ENCODE data around the gene SNCAIP.

Gene SNCAIP

DNA sequence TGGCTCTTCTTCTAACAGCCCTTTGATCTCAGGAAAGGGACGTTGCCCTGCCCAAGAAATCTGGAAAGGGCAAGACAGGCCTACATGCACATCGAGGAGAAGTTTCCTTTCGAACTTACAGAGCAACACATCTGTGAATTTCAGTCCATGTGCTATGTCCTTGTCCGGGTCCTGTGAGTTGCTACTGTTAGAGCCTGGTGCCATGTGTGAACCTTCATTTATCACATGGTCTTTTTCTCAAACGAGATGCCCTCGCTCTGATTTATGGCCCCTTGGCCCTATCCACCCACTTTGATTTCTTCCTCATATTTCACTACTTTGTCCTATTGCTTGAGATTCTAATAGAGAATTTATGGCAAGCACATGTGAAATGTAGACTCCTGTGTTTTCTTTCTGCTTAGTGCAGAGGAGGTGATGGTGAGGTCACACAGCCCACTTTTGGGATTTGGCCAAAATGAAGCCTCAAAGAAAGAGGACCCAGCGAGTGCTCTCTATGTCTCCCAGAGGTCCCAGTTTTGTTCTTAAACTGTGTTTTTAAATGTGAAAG, 153.1 kb downstream of the SNCAIP start:
- TF ChIP-seq, protein P1, sequence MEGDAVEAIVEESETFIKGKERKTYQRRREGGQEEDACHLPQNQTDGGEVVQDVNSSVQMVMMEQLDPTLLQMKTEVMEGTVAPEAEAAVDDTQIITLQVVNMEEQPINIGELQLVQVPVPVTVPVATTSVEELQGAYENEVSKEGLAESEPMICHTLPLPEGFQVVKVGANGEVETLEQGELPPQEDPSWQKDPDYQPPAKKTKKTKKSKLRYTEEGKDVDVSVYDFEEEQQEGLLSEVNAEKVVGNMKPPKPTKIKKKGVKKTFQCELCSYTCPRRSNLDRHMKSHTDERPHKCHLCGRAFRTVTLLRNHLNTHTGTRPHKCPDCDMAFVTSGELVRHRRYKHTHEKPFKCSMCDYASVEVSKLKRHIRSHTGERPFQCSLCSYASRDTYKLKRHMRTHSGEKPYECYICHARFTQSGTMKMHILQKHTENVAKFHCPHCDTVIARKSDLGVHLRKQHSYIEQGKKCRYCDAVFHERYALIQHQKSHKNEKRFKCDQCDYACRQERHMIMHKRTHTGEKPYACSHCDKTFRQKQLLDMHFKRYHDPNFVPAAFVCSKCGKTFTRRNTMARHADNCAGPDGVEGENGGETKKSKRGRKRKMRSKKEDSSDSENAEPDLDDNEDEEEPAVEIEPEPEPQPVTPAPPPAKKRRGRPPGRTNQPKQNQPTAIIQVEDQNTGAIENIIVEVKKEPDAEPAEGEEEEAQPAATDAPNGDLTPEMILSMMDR (IDR thresholded peaks at IDR 0.05; ENCODE audit: control extremely low read depth, extremely low read depth, low read depth, missing control alignments): no peak
- ChIA-PET CTCF (no interaction called here), POLR2A (no interaction called here)
- DNase-seq (ENCODE audit: extremely low spot score): no peak

DNA sequence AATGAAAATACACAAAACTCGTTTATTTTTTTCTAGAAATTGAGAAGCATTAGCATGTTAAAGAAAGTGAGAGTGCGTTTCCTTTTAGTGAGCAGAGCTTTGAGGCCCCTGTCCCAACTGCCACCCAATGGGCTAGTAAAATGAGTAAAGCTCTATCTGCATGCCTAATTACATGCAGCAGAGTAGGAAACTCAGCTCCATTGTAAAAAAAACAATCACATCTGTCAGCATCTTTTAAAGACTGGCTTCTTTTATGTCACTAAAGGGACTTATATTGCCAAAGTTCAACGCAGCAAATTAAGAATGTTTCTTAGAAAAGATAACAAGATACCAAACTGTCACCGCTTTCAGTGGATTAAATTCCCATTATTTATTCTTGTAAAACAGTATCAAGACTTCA, 154.0 kb downstream of the SNCAIP start:
- TF ChIP-seq, protein P1 (IDR thresholded peaks at IDR 0.05; ENCODE audit: control extremely low read depth, extremely low read depth, low read depth, missing control alignments): no peak
- no peak for DNase-seq (ENCODE audit: extremely low spot score)
- POLR2A ChIA-PET: no interaction called here
- CTCF ChIA-PET: no interaction called here

DNA sequence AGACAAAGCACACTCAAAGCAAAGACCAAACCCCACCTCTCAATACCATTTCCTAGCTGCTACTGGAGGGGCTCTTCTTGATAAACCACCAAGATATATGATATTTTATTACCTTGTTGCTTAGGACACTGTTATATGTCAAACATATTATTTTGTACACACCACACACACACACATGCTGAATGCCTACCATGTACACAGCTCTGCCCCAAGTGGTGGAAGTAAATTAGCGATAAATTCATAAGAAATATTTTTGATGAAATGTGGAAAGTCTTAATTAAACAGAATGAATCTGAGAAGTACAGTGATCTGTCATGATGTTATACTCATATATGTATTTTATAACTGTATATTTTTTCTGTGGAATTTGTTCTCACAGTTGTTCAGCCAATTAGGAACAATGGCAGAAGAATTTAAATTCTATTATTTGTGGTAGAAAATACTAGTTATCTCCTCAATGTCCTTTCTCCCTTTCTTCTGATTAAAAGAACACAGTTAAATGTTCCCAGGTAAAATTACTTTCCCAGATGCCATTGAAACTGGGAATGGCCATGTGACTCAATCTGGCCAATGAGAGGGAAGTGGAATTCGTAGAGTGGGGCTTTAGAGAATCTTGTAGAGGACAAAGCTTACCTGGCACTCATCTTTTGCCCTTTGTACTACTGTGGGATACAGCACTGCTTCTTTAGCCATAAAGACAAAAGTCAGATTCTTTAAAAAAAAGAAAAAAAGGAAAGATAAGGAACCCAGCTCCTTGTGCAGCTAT, 156.5 kb downstream of the SNCAIP start:
- POLR2A ChIA-PET: no interaction called here
- TF ChIP-seq, protein P1 (IDR thresholded peaks at IDR 0.05; ENCODE audit: control extremely low read depth, extremely low read depth, low read depth, missing control alignments): no peak
- CTCF ChIA-PET: no interaction called here
- no peak for DNase-seq (ENCODE audit: extremely low spot score)

- ChIA-PET CTCF (no interaction called here), POLR2A (no interaction called here)
- DNase-seq (ENCODE audit: extremely low spot score): no peak
- TF ChIP-seq, protein P1 (IDR thresholded peaks at IDR 0.05; ENCODE audit: control extremely low read depth, extremely low read depth, low read depth, missing control alignments): no peak
These were observed 157.4 kb downstream of the SNCAIP start for GRCh38 chr5:122469384-122469919.

GRCh38 chr5:122470365-122470764, 158.3 kb downstream of the SNCAIP start:
- CTCF ChIA-PET: interaction anchor here (0.8 kb wide), 1 partner anchor 275 kb away, joined by 3 read pairs; no protein-coding TSS in a partner anchor
- DNase-seq (ENCODE audit: extremely low spot score): no peak
- TF ChIP-seq, protein P1 (IDR thresholded peaks at IDR 0.05; ENCODE audit: control extremely low read depth, extremely low read depth, low read depth, missing control alignments): no peak
- POLR2A ChIA-PET: no interaction called here

DNA sequence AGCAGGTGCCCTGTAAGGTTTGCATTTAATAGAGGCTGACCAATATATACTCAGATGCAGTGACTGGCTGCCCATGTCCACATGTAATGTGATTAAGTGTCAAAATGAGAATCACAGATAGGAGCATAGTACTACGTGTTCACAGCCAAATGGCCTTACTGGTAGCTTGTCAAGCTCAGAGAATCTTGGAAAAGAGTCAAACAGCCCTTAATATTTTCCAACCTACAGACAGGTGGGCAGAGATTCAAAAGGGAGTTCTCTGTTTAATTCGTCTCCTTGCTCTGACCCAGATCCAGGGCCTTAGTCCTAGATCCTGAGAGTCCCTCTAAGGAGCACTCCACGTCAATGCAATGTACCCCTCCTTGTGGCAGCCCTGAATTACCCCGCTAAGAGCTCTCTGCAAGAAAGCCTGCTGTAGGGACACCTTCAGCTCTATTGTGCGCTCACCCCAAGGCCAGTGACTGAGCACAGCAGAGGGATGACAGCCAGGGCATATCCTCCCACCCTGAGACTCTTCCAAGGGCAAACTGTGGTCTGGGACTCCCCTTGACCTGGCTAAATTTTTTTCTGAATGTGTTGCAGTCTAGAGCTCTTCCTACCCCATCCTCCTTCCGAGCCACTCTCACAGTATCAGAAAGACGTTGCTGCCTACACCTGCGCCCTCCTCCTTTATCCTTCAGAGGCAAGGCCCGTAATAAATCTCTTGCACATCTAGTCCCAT, 159.2 kb downstream of the SNCAIP start:
- ChIA-PET CTCF (interaction anchor here (0.8 kb wide), 1 partner anchor 276 kb away, joined by 3 read pairs; no protein-coding TSS in a partner anchor), POLR2A (no interaction called here)
- no peak for DNase-seq (ENCODE audit: extremely low spot score)
- TF ChIP-seq, protein P1 (IDR thresholded peaks at IDR 0.05; ENCODE audit: control extremely low read depth, extremely low read depth, low read depth, missing control alignments): no peak

All from GM10248 (cell line).